Measurements from ENCODE around the gene PCDHA6.

GRCh38 chr5:140862441-140863295 is 34.9 kb downstream of the PCDHA6 start:
- TF ChIP-seq CTCF (IDR thresholded peaks at IDR 0.05) (no peak), POLR2A (IDR thresholded peaks at IDR 0.05) (no peak)

Measured in adrenal gland (tissue), 5 donors.